Fibroblast of the aortic adventitia (primary cell): ENCODE results near the gene CAPZA1. TPM values are rescaled to one million over a fixed set of nuclear protein-coding genes. Genes with fewer than 3 reads are reported as not detected.

Source experiments
- DNase-seq: peaks from one replicate; pipeline ENCODE4 v3.0.0-alpha.2; 2010; ENCODE audit warnings: low read depth
- H3K4me3 ChIP-seq: 2 replicates; pipeline ENCODE4 v1.5.1; 2011; ENCODE audit warnings: low read depth, mild to moderate bottlenecking, control low read depth, low read length, moderate library complexity
- small RNA-seq: library from RNA; depleted of rRNA; stranded (forward); fragments of <200 nt; gene quantifications from one replicate; pipeline ENCODE3, GENCODE V24; 2012
- total RNA-seq: library from RNA; depleted of rRNA; stranded (reverse); fragments of >200 nt; gene quantifications from 2 replicates; pipeline ENCODE4 v1.2.3, GENCODE V29; 2012; ENCODE audit warnings: low replicate concordance
- TF ChIP-seq, protein P1 (sequence below): IDR thresholded peaks from 2 replicates; pipeline ENCODE4 v1.5.1; 2011; ENCODE audit warnings: mild to moderate bottlenecking, low read length, control low read depth, inconsistent platforms; ENCODE audit not compliant: insufficient read depth

CAPZA1 gene
- total RNA-seq, 1 donor: 281 TPM

- H3K4me3 ChIP-seq: no peak overlapping the region
- no peak for DNase-seq
Observed at GRCh38 chr1:112719706-112720105, 100.1 kb downstream of the CAPZA1 start.

DNA sequence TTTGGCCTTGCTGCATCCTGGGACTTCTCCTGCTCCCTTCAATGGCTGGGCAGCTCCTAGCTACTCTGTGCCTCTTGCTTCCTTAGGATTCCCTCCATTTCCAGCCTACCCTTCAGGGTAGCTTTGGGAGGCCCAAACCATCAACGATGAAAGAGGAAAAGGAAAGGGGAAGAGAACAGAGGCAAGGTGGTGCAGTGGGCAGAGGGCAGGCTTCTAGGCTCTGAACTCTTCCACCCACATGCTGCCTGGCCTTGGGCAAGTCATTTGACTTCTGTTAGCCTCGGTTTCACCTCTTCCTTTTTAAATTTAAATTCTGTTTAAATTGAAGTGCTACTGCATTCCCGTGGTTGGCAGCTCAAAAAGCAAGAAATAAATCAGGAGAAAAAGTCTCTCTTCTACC is 101.2 kb downstream of the CAPZA1 start:
- DNase-seq: no peak
- H3K4me3 ChIP-seq: no peak overlapping the region
- TF ChIP-seq, protein P1, sequence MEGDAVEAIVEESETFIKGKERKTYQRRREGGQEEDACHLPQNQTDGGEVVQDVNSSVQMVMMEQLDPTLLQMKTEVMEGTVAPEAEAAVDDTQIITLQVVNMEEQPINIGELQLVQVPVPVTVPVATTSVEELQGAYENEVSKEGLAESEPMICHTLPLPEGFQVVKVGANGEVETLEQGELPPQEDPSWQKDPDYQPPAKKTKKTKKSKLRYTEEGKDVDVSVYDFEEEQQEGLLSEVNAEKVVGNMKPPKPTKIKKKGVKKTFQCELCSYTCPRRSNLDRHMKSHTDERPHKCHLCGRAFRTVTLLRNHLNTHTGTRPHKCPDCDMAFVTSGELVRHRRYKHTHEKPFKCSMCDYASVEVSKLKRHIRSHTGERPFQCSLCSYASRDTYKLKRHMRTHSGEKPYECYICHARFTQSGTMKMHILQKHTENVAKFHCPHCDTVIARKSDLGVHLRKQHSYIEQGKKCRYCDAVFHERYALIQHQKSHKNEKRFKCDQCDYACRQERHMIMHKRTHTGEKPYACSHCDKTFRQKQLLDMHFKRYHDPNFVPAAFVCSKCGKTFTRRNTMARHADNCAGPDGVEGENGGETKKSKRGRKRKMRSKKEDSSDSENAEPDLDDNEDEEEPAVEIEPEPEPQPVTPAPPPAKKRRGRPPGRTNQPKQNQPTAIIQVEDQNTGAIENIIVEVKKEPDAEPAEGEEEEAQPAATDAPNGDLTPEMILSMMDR: no peak

More at GRCh38 chr1:112719706-112720105, 100.1 kb downstream of the CAPZA1 start:
- TF ChIP-seq, protein P1: no peak

Small RNA genes within 50 kb of the gene (small RNA-seq; reads per million reads assigned to genes)
- gene RNU7-70P: not detected

Other genes with a start within 250 kb of the CAPZA1 start
- 24.4 and 27.0 TPM in 2 replicates for gene CTTNBP2NL, start 223.6 kb upstream of the CAPZA1 start, total RNA-seq
- 1.8 and 2.4 TPM in 2 replicates for gene WNT2B, start 110.9 kb upstream of the CAPZA1 start, total RNA-seq
- gene ST7L, start 691 bp upstream of the CAPZA1 start, total RNA-seq: 8.1 and 22.1 TPM in 2 replicates
- gene MOV10, start 54.8 kb downstream of the CAPZA1 start, total RNA-seq: 21.4 and 31.5 TPM in 2 replicates
- 223 and 471 TPM in 2 replicates for gene RHOC, start 87.3 kb downstream of the CAPZA1 start, total RNA-seq
- gene PPM1J, start 95.5 kb downstream of the CAPZA1 start, total RNA-seq: 0.63 and 1.8 TPM in 2 replicates